GM18508 (cell line): Measurements from ENCODE around the gene RWDD2A.
"Not testable (repeated sequence)": the region's sequence is repeated elsewhere in the genome, so short reads cannot be mapped to it uniquely, and the experiment has no call there.

ENCODE experiments used
- ATAC-seq: cut with Tn5 transposase; IDR thresholded peaks from one replicate; pipeline ENCODE4 v1.9.1; 2021; ENCODE audit warnings: moderate number of reproducible peaks; ENCODE audit not compliant: insufficient read depth, unreplicated experiment

The RWDD2A gene

GRCh38 chr6:83192871-83193746 is at the start of gene RWDD2A, which contains the start of gene PGM3:
RWDD2A (plus strand) TSS chr6:83193357; CDS start chr6:83194452, 1,095 bp downstream.
PGM3 (minus strand) TSS chr6:83193265; CDS start chr6:83191012, 2,253 bp downstream.
- peak; percentile 91 for ATAC-seq

GRCh38 chr6:83151114-83151513 is 42.0 kb upstream of the RWDD2A start:
- ATAC-seq: no peak

- no peak for ATAC-seq
Observed at GRCh38 chr6:83152913-83153312, 40.2 kb upstream of the RWDD2A start.

GRCh38 chr6:83153883-83154521 is 39.2 kb upstream of the RWDD2A start:
- no peak for ATAC-seq

GRCh38 chr6:83155794-83156193 is 37.4 kb upstream of the RWDD2A start:
- no peak for ATAC-seq

- ATAC-seq: no peak
Observed at GRCh38 chr6:83160167-83160566, 33.0 kb upstream of the RWDD2A start.

GRCh38 chr6:83167726-83168278 is 25.4 kb upstream of the RWDD2A start:
- ATAC-seq: no peak

- ATAC-seq: no peak
Observed at GRCh38 chr6:83168556-83168955, 24.6 kb upstream of the RWDD2A start.

GRCh38 chr6:83169106-83169505 is 24.1 kb upstream of the RWDD2A start:
- ATAC-seq: no peak

- no peak for ATAC-seq
Observed at GRCh38 chr6:83169511-83169910, 23.6 kb upstream of the RWDD2A start.

- ATAC-seq: no peak
Observed at GRCh38 chr6:83176246-83176645, 16.9 kb upstream of the RWDD2A start.

GRCh38 chr6:83180426-83180950 is 12.7 kb upstream of the RWDD2A start:
- ATAC-seq: no peak

GRCh38 chr6:83182114-83182513 is 11.0 kb upstream of the RWDD2A start:
- no peak for ATAC-seq

GRCh38 chr6:83183082-83183828 is 9.9 kb upstream of the RWDD2A start:
- ATAC-seq: no peak

- ATAC-seq: no peak
Observed at GRCh38 chr6:83185096-83185495, 8.1 kb upstream of the RWDD2A start.

GRCh38 chr6:83188501-83188900 is 4.7 kb upstream of the RWDD2A start:
- ATAC-seq: no peak

- no peak for ATAC-seq
Observed at GRCh38 chr6:83190626-83191025, 2.5 kb upstream of the RWDD2A start.

GRCh38 chr6:83191974-83192373 is 1.2 kb upstream of the RWDD2A start:
- ATAC-seq: not testable (repeated sequence)

GRCh38 chr6:83192456-83192855 is 701 bp upstream of the RWDD2A start:
- ATAC-seq: no peak
